ENCODE data around the gene SLC5A10. TPM values are rescaled to one million over a fixed set of nuclear protein-coding genes. Genes with fewer than 3 reads are reported as not detected.

SLC5A10 gene
- polyA plus RNA-seq, 1 donor from 2014 or later = not detected

DNA sequence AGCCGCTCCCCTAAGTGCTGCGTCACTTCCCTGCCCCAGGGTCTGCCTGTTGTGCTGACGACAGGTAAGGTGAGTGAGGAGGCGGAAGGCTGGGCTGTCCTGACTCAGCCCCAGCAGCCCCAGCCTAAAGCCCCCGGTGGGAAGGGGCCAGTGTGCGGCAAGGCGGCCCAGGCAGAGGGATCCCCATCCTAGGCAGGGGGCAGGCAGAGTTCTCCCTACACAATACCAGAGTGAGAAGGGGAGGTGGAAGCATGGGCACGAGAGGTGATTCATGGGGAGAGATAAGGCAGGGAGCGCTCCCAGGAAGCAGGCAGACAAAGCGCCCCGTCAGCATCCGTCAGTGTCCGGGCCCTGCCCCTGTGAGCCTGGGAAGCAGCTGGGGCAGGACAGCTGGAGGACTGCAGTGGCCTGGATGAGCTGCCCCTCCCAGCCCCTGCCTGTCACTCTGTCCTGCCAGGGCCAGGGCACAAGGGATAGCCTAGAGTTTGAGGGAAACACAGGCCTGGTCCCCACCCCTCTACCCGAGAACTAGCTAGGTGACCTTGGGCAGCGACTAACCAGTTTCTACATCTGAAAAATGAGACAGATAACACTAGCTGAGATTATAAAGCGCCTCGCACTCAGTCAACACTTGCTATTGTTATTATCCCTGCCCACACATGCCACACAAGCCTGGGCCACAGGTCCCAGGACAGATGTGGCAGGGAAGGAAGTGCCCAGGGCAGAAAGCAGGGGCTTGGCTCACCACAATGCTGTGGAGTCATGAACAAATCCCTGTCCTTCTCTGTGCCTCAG is 48.8 kb downstream of the SLC5A10 start:
- no peaks in the 10 kb centered on the region for H3K9me2 ChIP-seq (ENCODE audit: insufficient read depth, low read length)
- no peaks in the 10 kb centered on the region for H4K20me1 ChIP-seq (ENCODE audit: insufficient read depth)
- no peak overlapping the region for H2AFZ ChIP-seq (ENCODE audit: low read depth, low read length)
- H3K27ac ChIP-seq (ENCODE audit: low read length) = no peak overlapping the region
- H3K9ac ChIP-seq (ENCODE audit: low read length) = no peak overlapping the region
- no peak overlapping the region for H3K4me3 ChIP-seq (ENCODE audit: low read length)
- no peaks in the 10 kb centered on the region for H3K9me3 ChIP-seq (ENCODE audit: low read length)
- TF ChIP-seq, protein P1, sequence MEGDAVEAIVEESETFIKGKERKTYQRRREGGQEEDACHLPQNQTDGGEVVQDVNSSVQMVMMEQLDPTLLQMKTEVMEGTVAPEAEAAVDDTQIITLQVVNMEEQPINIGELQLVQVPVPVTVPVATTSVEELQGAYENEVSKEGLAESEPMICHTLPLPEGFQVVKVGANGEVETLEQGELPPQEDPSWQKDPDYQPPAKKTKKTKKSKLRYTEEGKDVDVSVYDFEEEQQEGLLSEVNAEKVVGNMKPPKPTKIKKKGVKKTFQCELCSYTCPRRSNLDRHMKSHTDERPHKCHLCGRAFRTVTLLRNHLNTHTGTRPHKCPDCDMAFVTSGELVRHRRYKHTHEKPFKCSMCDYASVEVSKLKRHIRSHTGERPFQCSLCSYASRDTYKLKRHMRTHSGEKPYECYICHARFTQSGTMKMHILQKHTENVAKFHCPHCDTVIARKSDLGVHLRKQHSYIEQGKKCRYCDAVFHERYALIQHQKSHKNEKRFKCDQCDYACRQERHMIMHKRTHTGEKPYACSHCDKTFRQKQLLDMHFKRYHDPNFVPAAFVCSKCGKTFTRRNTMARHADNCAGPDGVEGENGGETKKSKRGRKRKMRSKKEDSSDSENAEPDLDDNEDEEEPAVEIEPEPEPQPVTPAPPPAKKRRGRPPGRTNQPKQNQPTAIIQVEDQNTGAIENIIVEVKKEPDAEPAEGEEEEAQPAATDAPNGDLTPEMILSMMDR (IDR thresholded peaks at IDR 0.05; ENCODE audit: poor library complexity, severe bottlenecking) = no peak
- TF ChIP-seq POLR2AphosphoS5 (IDR thresholded peaks at IDR 0.05) = no peak
- TF ChIP-seq MXI1 (conservative IDR thresholded peaks at IDR 0.05; ENCODE audit: poor library complexity, severe bottlenecking) = no peak
- TF ChIP-seq RAD21 (conservative IDR thresholded peaks at IDR 0.05) = no peak
- no peak for TF ChIP-seq EP300 (conservative IDR thresholded peaks at IDR 0.05; ENCODE audit: poor library complexity, severe bottlenecking)
- no peak for TF ChIP-seq SMC3 (conservative IDR thresholded peaks at IDR 0.05; ENCODE audit: poor library complexity)
- TF ChIP-seq, protein P2, sequence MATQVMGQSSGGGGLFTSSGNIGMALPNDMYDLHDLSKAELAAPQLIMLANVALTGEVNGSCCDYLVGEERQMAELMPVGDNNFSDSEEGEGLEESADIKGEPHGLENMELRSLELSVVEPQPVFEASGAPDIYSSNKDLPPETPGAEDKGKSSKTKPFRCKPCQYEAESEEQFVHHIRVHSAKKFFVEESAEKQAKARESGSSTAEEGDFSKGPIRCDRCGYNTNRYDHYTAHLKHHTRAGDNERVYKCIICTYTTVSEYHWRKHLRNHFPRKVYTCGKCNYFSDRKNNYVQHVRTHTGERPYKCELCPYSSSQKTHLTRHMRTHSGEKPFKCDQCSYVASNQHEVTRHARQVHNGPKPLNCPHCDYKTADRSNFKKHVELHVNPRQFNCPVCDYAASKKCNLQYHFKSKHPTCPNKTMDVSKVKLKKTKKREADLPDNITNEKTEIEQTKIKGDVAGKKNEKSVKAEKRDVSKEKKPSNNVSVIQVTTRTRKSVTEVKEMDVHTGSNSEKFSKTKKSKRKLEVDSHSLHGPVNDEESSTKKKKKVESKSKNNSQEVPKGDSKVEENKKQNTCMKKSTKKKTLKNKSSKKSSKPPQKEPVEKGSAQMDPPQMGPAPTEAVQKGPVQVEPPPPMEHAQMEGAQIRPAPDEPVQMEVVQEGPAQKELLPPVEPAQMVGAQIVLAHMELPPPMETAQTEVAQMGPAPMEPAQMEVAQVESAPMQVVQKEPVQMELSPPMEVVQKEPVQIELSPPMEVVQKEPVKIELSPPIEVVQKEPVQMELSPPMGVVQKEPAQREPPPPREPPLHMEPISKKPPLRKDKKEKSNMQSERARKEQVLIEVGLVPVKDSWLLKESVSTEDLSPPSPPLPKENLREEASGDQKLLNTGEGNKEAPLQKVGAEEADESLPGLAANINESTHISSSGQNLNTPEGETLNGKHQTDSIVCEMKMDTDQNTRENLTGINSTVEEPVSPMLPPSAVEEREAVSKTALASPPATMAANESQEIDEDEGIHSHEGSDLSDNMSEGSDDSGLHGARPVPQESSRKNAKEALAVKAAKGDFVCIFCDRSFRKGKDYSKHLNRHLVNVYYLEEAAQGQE (IDR thresholded peaks at IDR 0.05; ENCODE audit: borderline replicate concordance) = no peak
- no peak for TF ChIP-seq EZH2 (IDR thresholded peaks at IDR 0.05; ENCODE audit: borderline replicate concordance, insufficient read depth, low read length, poor library complexity, severe bottlenecking)
- TF ChIP-seq TAF1 (IDR thresholded peaks at IDR 0.05; ENCODE audit: low read depth) = no peak
- H3K27me3 ChIP-seq (ENCODE audit: insufficient read depth, low read depth, low read length) = peaks cover 17% of the 10 kb centered on the region
- H3K79me2 ChIP-seq (replicated peaks; ENCODE audit: insufficient read depth, low read length) = no peaks in the 10 kb centered on the region
- no peaks in the 10 kb centered on the region for H3K36me3 ChIP-seq (ENCODE audit: insufficient read depth, low read length)
- H3K4me2 ChIP-seq (ENCODE audit: low read length) = no peak overlapping the region
- no peaks in the 10 kb centered on the region for H3F3A ChIP-seq (ENCODE audit: insufficient read depth, low read length, poor library complexity, severe bottlenecking)

DNA sequence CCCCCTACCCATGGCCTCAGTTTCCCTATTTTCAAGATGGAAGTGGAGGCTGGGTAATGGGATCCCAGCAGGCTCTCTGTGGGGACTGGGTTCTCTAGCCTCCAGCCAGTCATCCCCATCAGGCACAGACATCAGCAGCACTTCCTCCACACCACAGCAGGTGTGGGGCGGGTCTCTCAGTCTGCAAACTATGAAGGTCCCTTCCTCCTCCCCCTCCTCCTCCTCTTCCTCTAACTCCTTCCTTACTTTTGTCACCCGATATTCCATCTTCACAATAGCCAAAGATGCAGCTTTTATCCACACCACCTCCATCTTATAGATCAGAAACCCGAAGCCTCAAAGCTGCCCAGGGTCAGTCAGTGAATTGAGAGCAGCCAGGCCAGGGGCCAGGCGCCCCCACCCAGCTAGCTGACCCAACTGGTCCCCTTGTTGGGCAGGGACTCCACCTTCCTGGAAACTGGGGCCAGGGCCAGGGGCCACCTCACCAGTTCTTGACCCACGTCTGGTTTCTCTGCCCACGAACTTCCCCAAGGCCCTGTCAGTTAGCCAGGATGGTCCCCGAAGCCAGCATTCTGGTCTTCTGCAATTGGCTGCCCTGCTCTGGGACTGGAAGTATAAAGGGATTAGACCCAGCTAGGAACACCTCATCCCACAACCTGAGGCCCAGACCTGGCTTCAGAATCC is 50.1 kb downstream of the SLC5A10 start:
- H3K9ac ChIP-seq (ENCODE audit: low read length) = no peak overlapping the region
- peaks cover 17% of the 10 kb centered on the region for H3K27me3 ChIP-seq (ENCODE audit: insufficient read depth, low read depth, low read length)
- no peaks in the 10 kb centered on the region for H4K20me1 ChIP-seq (ENCODE audit: insufficient read depth)
- no peak overlapping the region for H2AFZ ChIP-seq (ENCODE audit: low read depth, low read length)
- no peak overlapping the region for H3K4me2 ChIP-seq (ENCODE audit: low read length)
- no peaks in the 10 kb centered on the region for H3K79me2 ChIP-seq (replicated peaks; ENCODE audit: insufficient read depth, low read length)
- TF ChIP-seq EZH2 (IDR thresholded peaks at IDR 0.05; ENCODE audit: borderline replicate concordance, insufficient read depth, low read length, poor library complexity, severe bottlenecking) (no peak), RAD21 (conservative IDR thresholded peaks at IDR 0.05) (no peak), MXI1 (conservative IDR thresholded peaks at IDR 0.05; ENCODE audit: poor library complexity, severe bottlenecking) (no peak), POLR2AphosphoS5 (IDR thresholded peaks at IDR 0.05) (no peak), SMC3 (conservative IDR thresholded peaks at IDR 0.05; ENCODE audit: poor library complexity) (no peak), TAF1 (IDR thresholded peaks at IDR 0.05; ENCODE audit: low read depth) (no peak), EP300 (conservative IDR thresholded peaks at IDR 0.05; ENCODE audit: poor library complexity, severe bottlenecking) (no peak)
- TF ChIP-seq, protein P2 (IDR thresholded peaks at IDR 0.05; ENCODE audit: borderline replicate concordance) = no peak
- no peaks in the 10 kb centered on the region for H3K36me3 ChIP-seq (ENCODE audit: insufficient read depth, low read length)
- no peak overlapping the region for H3K27ac ChIP-seq (ENCODE audit: low read length)
- peaks cover 6% of the 10 kb centered on the region for H3K9me3 ChIP-seq (ENCODE audit: low read length)
- no peaks in the 10 kb centered on the region for H3F3A ChIP-seq (ENCODE audit: insufficient read depth, low read length, poor library complexity, severe bottlenecking)
- H3K4me3 ChIP-seq (ENCODE audit: low read length) = no peak overlapping the region
- H3K9me2 ChIP-seq (ENCODE audit: insufficient read depth, low read length) = no peaks in the 10 kb centered on the region

Data from neural cell (in vitro differentiated cells).